GM21619 (cell line): ENCODE data around the gene PLPP4.

Experiments used
- ATAC-seq: cut with Tn5 transposase; IDR thresholded peaks from one replicate; pipeline ENCODE4 v1.9.1; 2021; ENCODE audit not compliant: unreplicated experiment

PLPP4 gene

DNA sequence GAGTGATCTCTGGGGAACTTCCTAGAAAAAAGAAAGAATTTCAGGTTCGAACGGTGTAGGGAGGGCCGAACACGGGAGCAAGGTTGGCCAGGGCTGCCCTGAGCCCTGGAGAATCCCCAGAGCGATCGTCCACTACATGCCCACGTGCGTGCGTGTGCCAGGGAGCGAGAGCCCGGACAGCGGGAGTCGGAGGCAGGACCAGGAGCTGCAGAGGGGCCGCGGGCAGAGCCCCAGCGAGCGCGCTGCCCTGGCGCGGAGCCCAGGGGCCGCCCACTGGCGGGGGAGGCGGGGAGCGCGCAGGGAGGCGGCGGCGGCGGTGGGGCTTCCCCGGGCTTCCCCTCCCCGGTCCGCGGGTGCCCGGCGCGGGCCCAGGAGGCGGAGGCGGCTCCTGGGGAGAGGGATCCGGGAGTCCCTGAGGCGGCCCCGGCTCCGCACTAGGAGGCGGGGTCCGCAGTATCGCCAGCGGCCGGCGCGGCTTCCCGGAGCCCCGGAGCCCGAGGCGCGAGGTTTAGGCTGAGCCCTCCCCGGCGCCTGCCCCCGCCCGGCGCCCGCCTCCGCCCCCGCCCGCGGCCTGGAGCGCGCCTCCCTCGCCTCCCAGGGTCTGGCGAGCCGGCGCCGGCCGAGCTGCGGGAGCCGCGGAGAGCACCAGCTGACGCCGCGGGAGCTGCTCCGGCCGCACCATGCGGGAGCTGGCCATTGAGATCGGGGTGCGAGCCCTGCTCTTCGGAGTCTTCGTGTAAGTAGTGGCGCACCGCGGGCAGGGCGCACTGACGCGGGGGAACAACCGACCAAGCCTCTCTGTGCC, at the start of gene PLPP4:
Gene PLPP4, plus strand, starts transcription at position 602 of the 805 bp plus-strand sequence. Its CDS starts 79 bp downstream, at position 681.
- ATAC-seq = no peak

DNA sequence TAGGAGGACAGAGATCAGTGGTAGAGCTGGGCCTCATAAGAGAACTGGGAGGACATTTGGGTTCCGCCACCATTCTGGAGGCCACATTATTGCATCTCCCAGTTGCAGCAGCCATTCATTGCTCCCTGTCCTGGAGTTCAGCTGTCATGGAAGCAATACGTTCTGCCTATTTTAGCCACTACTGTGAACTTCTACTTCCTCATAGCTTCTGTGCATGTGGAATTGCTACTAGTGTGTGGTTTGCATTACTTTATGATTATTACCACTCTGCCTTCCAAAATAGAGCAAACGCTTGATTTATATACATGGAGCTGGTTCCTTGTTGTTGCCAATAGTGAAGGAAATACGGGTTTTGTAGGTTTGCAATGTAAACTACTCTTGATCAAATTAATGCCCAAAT, 47.2 kb upstream of the PLPP4 start:
- ATAC-seq = no peak

DNA sequence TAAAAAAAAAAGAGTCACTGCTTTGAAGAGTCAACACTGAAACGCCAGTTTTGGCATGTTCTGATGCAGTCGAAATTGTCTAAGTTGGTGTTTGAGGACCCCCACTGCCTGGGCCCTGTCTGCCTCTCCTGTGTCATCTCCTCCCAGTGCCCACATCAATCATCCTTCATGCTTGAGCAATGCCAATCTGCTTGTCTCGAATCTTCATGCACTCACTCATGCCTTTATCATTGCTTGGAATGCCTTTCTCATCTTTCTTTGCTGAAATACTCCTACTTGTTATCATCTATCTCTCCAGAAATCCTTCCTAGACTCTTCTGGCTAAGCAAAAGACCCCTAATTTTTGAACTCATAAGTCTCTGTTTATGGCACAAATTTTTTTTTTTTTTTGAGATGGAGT, 42.1 kb upstream of the PLPP4 start:
- ATAC-seq = no peak

DNA sequence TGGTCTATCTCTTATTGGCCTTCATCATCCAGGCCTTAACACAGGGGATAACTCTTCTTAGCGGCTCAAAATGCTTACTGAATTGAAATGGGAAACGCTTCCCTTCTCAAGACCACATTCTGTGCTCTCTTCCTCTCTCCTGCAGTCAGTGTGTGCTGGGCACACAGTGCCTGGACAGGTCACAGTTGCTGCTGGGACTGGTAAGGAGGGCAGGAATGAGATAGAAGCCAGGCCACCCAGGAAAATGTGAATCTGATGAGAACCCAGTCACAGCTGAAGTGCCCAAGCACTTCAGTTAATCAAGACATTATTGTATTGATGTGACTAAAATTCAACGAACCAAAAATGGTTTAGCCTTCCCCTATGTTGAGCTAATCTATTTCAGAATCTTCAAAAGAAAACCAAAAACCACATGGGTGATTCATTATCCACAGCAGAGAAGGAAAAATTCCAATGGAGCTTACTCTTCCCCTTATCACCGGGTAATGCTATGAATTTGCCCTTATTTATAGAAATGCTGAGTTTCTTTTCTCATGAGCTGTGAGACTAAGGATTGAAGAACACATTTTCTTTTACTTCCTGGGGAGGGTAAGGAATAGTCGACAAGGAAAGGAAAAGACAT, 41.2 kb upstream of the PLPP4 start:
- no peak for ATAC-seq

DNA sequence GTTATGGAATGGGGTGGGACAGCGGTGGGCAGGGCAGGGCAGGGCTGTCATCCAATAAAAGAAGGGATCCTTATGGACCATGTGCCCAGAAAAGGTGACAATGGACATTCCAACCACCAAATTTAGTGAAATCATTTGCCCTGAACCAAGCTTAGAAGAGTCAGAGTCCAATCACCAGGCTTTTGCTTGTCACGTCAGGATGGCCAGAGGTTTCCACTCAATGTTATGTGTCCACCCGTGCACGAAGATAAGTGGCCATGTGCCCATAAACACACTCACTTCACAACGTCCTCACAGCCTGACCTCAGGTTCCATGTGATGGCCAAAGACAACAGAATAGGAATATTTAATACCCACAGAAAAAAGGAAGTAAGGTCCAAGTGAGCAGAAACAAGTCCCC, 36.6 kb upstream of the PLPP4 start:
- no peak for ATAC-seq

DNA sequence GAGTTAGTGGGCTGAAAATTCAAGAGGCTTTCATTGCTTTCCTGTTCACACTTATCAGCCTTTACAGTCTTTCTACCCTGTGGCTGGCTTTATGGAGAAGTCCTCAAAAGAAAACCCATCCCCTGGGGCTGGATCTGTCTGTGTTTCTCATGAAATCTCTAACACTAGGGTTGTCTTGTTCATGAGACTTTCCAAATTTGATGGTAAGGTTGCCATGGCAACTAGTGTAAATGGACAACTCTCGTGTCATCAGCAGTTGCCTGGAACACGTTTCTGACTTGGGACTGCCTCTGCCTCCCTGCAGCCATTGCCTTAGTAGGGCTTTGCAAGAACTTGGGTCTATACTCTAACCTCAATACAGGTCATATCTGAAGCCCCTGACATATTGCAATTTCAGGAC, 35.8 kb upstream of the PLPP4 start:
- no peak for ATAC-seq

DNA sequence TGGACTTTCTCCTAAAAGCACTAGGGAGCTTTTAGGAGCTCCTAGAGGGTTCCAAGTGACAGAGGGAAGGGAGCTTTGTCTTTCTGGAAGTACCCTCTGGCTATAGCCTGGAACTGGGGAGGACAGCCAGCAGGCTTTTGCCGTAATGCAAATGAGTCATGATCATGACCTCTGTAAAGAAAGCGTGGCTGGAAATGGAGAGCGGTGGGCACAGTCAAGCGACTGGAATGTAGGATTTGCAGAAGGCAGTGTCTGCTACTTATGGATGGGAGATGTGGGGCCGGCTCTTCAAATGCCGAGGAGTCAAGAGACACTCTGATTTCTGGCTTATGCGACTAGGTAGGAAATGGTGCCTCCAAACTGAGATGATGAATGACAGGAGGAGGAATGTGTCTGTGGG, 34.6 kb upstream of the PLPP4 start:
- no peak for ATAC-seq

DNA sequence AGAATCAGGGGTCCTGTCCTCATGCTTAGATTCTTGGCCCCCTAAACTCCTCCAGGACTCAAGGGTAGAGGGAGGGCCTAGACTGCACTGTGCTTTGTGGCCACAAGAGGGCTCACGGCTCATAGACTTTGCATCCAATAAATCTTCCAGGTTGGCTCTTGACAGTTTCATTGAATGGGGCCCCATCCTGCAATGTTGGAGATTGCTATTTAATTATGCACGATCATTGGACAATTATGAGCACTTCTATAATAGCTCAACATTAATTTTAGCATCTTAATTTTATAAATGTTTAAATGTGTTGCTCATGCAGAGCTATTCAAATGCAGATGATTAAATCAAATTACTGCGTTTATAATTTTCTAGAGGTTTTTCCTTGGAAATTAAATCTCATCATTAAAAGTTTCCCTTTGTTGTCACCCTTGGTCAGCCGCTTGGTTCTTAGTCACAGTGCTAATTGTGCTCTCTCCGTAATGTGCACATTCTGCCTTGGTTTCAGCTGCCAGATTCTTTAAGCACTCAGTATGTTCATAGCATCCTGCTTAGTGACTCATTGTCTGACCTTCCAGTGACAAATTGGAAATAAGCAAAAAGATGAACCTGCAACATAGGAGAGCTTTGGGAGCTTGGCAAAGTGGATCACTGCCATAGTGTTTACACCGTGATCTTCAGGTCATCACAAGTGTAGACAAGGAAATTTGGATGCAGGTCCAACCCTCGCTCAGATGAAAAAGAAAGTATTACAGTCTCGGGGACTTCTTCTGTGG, 33.4 kb upstream of the PLPP4 start:
- no peak for ATAC-seq

DNA sequence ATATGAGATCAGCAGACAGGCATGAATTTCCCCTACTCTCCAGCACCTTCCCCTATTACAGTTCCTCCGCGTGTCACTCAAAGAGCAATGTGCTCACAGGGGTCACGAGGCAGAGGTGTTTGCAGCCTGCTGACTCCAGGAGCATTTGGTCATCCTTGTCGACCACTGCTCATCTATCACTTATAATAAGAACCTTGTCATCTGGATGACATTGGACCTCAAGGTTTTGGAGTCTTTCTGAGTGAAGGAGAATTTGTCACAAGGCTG, 32.9 kb upstream of the PLPP4 start:
- no peak for ATAC-seq

DNA sequence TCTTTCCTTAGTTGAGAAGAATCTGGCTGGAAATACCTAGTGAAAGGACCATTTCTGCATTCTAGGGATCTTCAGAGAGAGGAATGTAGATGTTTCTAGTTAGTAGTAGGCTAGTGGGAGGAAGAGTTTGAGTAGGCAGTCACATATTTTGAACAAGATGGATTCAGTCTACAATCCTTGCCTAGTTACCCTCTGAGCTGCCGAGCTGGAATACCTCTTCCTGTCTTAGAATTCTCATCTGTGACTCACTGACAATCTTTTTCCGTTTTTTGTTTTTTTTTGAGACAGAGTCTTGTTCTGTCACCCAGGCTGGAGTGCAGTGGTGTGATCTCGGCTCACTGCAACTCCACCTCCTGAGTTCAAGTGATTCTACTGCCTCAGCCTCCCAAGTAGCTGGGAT, 30.7 kb upstream of the PLPP4 start:
- no peak for ATAC-seq

DNA sequence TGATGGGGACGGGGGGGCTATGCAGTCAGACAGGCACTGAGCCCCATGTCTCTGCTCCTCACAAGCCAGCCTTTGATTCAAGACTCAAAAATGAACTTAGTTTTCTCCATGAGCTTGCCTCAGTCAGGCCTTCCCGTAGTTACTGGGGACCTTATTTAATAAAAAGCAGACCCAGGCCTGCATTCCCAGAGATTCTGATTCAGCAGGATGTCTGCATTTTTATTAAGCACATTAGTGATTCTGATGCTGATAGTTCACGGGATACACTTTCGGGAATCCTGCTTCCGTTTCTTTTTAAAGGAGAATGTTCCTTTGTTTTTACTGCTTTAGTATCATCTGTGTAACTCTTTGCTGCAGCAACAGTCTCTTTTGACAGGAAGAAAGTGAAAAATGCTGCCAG, 28.3 kb upstream of the PLPP4 start:
- no peak for ATAC-seq

DNA sequence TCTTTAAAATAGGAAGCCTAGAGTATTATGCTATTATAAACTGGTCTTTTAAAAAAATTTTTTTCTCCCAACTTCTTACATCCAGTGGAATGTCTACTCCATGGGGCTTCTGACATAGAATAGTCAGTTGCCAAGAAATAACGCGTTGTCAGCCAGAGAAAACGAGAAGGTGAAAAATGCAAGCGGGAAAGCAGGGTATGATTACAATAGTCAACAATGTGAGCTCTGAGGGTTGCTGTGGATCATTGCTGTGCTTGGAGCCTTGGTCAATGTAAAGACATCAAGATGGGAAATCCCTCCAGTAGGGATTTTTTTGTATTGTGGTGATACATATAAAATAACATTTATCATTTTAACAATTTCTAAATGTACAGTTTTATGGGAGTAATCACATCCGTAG, 27.6 kb upstream of the PLPP4 start:
- ATAC-seq = no peak

DNA sequence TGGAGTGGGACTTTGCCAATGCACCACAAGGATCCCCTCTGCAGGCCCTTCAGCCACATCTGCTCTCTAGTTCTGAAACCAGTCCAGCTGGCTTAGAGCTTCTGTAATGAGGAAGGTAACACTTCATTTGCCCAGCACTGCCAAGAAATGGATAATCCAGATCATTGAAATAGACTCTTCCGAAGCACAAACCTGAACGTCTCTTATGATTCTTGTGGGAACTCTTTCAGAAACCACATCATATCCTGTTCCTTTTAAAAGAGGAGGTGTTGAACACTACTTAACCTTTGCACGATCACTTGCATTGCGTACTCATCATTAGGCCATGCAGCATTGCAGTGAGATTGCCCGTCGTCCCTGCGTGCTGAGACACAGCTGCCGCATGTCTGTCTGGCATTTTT, 25.8 kb upstream of the PLPP4 start:
- ATAC-seq = no peak

DNA sequence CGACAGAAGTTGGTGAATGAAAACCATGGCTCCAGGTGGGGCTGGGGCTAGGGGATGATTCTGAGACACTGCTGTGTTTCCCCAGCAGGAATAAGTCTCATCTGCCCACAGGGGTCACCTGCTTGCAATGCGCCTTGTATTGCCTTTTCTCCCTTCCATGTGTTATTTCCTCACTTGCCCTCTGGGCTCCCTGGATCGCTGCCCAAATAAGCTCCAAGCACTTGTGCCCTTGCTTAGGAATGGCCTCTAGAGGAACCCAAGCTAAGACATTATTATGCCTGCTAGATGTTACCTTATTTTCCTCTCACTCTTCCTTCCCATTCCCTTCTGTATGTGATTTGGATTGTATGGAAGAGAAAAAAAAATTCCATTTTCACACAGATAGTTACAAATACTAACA, 24.8 kb upstream of the PLPP4 start:
- no peak for ATAC-seq

DNA sequence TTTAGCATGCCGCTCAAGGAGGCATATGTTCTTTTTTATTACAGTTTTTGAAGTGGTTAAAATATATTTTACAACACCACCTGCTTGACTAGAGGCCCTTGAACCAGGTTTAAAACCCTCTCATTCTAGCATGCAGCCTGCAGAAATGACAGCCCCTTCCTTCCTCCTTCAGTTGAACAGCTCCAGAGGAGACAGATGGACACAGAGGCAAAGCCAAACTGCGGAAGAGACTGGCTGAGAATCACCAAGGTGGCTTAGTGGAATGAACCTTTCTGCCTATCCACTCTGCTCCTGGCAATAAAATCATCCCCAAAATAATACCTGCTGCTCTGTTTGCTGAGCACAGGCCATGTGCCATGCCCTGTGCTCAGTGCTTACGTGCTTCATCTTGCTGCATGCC, 23.9 kb upstream of the PLPP4 start:
- no peak for ATAC-seq

DNA sequence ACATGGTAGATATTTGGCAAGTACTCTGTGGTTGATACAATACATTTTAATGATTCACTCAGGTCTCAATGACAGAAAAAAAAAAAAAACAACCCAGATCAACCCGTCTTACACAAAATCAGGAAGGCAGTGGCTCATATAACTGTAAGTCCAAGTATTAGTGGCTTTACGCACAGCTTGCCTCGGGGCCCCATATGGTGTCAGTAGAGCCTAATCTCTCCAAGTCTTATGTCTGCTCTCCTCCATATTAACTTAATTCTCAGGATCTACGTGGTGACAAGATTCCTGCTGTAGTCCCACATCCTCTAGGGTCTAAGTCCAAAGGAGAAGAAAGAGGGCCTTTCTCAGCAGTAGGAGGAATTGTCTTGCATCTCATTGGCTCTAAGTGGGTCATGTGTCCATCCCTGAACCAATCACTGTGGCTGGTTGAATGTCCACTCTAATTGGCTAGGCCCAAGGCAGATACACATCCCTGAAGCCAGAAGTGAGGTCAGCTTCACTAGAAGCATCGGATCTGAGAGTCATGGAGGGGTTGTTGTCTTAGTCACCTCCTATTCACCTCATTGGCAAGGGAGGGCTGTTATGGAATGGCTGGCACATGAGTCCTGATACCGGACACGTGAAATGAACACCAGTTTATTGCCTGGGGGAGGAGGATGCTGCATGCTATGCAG, 20.5 kb upstream of the PLPP4 start:
- no peak for ATAC-seq

DNA sequence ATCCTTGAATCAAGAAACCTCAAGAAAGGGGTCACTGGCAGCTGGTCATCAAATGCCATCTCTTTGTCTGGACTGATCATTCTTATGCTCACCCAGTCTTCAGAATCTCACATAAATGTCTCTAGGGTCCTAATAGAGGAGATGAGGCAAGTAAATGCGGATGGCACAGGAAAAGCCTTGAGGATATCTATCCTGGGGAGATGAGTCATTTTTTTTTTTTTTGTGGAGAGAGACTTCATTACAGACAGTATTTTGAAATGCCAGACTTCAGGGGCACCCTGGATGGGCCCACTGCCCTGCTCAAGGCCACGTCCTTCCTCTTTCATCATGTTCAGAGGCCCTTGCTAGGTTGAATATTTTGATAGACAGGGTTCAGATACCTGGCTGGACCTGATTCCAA, 19.5 kb upstream of the PLPP4 start:
- no peak for ATAC-seq

DNA sequence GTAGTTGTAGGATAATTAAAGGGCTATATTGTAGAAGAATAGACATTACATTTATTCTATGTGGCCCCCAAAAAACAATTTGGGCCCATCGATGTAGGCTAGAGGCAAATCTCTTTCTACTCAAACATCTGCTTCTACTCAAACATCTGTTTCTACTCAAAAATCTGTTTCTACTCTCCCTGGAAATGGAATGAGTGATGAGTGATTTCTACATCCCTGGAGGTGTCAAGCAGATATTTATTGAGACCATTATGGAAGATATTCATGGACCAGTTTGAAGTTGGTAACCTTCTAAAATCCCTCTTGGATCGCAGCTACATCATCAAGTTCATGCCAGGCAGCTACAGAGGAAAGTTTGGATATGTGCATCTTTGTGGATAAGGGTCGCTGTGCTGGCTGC, 5.1 kb upstream of the PLPP4 start:
- no peak for ATAC-seq

DNA sequence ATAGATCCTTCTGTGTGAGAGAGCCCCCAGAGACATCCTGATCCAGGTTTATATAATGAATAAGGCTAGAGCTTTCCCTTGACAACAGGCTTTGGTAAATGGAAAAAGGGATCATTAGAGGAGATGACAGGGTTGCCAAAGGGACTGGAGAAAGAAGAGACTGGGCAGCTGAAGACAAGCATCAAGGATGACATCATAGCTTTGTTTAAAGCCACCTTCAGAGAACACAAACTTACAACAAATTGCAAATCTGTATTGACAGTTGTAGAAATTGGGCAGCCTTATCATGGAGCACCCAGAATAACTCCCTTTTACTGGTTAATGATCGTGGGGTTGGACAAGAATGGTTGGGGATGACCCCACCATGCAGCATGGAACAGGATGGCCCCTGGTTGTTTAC, 3.7 kb upstream of the PLPP4 start:
- no peak for ATAC-seq

DNA sequence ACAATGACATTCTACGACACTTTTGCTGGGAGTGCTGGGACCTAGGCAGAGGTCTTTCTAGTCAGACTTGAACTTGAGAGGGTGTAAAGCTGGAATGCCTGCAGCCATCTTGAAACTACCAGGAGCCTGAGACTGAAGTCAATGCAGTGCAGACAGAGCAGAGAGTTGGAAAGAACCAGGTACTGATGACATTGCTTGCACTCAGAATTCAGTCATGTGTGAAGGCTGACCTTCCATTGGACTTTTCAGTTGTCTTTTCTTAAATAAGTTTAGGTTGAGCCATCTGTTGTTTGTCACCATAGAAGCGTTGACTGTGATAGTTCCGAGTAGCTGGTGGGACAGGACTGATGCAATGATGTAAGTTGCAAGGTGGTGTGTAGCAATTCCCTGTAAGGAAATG, 3.1 kb upstream of the PLPP4 start:
- ATAC-seq = no peak

DNA sequence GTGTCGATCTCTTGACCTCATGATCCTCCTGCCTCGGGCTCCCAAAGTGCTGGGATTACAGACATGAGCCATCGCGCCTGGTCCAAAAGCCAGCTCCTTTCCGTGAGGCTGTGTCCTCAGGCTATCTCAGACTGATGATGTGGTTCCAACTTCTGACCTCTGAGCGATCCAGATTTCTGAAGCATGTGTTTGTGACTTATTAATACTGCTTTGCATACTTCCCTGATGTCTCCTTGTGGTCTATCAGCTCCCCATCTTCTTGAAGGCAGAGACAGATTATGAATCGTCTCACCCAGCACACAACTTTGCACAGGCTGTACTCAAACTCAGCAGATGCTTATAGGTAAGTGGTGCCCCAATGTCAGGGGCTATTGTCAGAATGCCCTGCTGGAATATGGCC, 2.0 kb upstream of the PLPP4 start:
- ATAC-seq = no peak

DNA sequence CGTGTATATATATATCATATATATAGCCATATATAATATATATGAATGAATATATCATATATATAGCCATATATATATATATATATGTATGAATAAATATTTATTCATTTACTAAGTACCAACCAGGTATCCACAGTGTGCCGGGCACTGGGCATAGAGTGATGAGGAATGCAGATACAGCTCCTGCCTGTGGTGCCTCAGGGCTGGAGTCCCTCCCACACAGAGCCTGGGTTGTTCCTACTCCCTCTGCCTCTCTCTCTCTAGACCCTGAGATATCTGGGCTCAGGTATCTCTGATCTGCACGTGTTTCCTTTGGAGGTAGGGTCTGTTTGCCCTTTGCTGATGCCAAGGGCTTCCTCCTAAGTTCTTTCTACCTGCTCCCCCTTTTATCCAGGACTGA, 1.4 kb upstream of the PLPP4 start:
- ATAC-seq = no peak
